GM21367 (cell line): ENCODE measurements around the gene FAM43A.

Experiments used
- ATAC-seq: cut with Tn5 transposase; IDR thresholded peaks from one replicate; pipeline ENCODE4 v1.9.1; 2021; ENCODE audit not compliant: unreplicated experiment

FAM43A gene

GRCh38 chr3:194675680-194676079, 10.0 kb upstream of the FAM43A start:
- ATAC-seq = no peak

- no peak for ATAC-seq
These were observed 9.2 kb upstream of the FAM43A start for GRCh38 chr3:194676471-194676870.

GRCh38 chr3:194680888-194681615, 4.6 kb upstream of the FAM43A start:
- ATAC-seq = no peak

GRCh38 chr3:194682189-194682693, 3.4 kb upstream of the FAM43A start:
- no peak for ATAC-seq

- ATAC-seq = peak; percentile 40
These were observed 2.9 kb upstream of the FAM43A start for GRCh38 chr3:194682694-194683310.

GRCh38 chr3:194683380-194683779, 2.3 kb upstream of the FAM43A start:
- no peak for ATAC-seq

GRCh38 chr3:194685065-194685717, 492 bp upstream of the FAM43A start:
- peak; percentile 15 for ATAC-seq

- no peak for ATAC-seq
These were observed 732 bp downstream of the FAM43A start for GRCh38 chr3:194686414-194686815.

GRCh38 chr3:194686816-194687637, 1.3 kb downstream of the FAM43A start:
- ATAC-seq = no peak

- ATAC-seq = no peak
These were observed 2.0 kb downstream of the FAM43A start for GRCh38 chr3:194687638-194688199.

GRCh38 chr3:194688200-194688740, 2.6 kb downstream of the FAM43A start:
- ATAC-seq = no peak

- no peak for ATAC-seq
These were observed 3.3 kb downstream of the FAM43A start for GRCh38 chr3:194688946-194689345.

- no peak for ATAC-seq
These were observed 3.8 kb downstream of the FAM43A start for GRCh38 chr3:194689493-194689944.

GRCh38 chr3:194690501-194691372, 5.1 kb downstream of the FAM43A start:
- ATAC-seq = no peak

- ATAC-seq = peak; percentile 69
These were observed 6.0 kb downstream of the FAM43A start for GRCh38 chr3:194691481-194692283.

- ATAC-seq = no peak
These were observed 11.0 kb downstream of the FAM43A start for GRCh38 chr3:194696702-194697101.

- no peak for ATAC-seq
These were observed 16.9 kb downstream of the FAM43A start for GRCh38 chr3:194702545-194702944.

- ATAC-seq = no peak
These were observed 19.5 kb downstream of the FAM43A start for GRCh38 chr3:194705227-194705626.

GRCh38 chr3:194705761-194706160, 20.1 kb downstream of the FAM43A start:
- no peak for ATAC-seq
